NCI-H526 (cell line): Measurements from ENCODE around the gene TMA7.
"Not testable (repeated sequence)": the region's sequence is repeated elsewhere in the genome, so short reads cannot be mapped to it uniquely, and the experiment has no call there.

Experiments used
- DNase-seq, 2 experiments: peaks; one replicate each; lab custom pipeline; 2025; lab: John Stamatoyannopoulos, UW

Gene TMA7

DNA sequence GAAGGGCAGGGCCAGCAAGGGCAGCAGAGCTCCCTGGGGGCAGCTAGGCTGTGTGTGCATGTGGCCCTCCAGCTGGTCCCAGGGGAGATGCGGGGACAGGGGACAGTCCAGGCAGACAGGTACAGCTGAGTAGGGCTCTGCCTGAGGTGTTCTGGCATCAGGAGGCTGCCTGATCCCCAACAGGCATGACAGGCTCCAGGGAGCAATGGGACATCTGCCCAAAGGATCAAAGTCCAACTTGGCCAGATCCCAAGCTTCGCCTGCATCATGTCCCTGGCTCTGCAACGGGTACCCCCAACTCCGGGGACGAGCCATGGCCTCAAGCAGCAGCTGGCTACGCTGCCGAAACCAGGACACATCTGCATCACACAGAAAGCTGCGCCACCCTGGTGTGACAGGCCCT is 28.3 kb downstream of the TMA7 start:
- DNase-seq: no peak

DNA sequence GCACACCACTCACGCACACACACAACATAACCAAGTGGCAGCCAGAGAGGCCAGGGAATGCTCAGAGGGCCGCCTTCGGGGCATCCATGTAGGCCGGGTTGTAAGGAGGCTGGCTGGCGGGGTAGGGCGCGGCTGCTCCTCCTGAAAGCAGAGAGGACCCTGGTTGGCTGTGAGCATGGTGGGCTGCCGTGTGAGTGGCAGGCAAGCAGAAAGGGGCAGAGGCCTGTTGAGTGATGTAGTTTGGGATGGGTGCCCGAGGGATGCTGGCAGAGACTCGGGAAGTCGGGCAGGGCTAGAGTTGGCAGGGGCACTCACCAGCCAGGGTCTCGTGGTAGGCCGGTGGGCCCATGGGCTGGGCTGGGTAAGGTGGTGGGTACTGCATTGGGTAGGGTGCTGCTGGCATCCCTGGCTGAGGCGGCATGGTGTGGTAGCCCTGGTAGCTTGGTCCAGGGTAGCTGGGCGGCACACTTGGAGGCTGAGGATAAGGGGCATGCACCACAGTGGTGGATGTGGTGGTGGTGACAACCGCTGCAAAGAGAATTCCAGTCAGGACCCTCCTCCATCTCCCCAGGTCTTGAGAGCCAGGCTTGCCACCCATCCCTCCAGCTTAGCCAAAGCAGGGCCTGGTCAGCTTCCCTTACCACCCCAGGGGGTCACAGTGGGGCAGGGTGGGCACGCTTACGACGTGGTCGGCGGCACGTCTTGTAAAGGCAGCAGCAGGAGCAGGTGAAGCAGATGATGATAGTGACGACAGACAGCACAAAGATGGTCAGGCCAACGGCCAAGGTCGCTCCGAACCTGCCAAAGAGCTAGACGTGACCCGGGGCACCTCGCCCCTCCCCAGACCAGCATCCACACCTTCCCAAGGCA is 29.2 kb downstream of the TMA7 start:
- DNase-seq: no peak

DNA sequence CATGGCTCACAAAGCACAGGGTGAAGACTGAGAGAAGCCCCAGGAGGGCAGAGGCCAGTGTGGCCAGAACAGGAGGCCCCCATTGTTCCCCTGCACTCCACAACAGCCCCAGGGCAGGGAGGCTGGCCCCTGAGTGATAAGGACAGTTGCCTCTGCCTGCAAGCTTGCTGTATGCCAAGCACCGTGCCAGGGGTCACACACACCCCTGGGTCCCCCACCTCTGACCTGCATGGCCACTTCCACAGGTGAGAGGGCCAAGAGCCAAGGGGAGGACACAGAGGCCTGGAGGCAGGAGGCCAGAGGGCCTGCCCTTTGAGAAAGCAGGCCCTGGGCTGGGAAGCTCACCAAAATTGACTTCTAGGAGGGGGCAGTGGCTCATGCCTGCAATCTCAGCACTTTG is 30.2 kb downstream of the TMA7 start:
- no peak for DNase-seq

DNA sequence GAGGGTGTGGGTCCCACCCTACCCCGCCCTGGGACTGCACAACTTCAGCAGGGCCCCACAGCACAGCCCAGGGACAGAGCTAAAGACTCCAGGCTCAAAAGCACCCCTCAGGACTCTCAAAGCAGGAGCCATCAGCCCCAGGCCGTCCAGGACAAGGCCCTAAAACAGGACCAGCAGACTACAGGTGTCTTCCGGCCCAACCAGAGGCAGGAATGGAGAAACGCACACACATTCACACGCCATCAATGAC is 32.5 kb downstream of the TMA7 start:
- no peak for DNase-seq

DNA sequence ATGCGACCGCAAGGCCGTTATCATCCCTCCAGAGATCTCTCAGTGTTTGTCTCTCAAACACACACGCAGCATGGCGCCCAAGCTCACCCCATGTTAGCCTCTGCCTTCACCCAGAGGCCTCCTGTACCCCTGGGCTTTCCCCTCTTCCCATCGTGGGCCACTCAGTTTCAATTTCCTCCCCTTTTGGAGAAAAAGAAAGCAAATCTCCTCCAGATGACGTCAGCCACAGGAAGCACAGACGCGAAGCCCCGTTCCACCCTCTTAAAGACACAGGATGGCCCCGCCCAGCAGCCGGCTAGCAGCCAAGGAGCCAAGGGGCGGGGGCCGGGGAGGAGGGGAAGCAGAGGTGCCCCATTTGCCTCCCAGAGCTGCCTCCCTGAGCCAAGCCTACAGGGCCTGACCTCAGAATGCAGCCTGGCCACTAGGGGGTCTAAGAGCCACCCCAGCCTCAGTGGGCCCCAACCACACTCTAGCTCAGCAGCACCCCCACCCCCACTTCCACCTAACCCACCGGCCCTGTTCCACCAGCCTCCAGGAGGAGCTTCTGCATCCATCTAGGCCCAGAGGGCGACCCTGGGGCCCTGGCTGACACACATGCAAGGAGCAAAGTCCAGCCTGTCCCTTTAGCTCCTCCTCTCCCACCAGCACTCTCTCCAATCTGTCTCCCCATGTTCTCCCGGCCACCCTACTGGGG is 33.0 kb downstream of the TMA7 start:
- DNase-seq: peak; percentile 9 to 60

DNA sequence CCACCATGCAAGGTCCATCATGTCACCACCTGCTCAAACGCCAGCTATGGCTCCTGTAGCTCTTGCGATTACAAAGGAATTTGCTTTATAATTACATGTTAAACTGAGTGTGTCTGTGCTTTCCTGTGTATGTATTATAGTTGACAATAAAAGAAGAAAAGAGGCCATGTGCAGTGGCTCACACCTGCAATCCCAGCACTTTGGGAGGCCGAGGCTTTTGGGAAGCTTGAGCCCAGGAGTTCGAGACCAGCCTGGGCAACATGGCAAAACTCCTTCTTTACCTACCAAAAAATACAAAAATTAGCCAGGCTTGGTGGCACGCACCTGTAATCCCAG is 33.5 kb downstream of the TMA7 start:
- no peak for DNase-seq

DNA sequence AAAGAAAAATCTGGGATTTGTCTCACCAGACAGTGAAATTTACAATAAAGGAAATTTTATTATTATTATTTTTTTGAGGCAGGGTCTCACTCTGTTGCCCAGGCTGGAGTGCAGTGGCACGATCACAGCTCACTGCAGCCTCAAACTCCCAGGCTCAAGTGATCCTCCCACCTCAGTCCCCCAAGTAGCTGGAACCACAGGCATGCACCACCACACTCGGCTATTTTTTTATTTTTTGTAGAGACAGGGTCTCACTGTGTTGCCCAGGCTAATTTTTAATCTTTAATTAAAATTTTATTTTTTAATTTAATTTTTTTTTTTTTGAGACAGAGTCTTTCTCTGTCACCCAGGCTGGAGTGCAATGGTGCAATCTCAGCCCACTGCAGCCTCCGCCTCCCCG is 34.0 kb downstream of the TMA7 start:
- DNase-seq: not testable (repeated sequence)

DNA sequence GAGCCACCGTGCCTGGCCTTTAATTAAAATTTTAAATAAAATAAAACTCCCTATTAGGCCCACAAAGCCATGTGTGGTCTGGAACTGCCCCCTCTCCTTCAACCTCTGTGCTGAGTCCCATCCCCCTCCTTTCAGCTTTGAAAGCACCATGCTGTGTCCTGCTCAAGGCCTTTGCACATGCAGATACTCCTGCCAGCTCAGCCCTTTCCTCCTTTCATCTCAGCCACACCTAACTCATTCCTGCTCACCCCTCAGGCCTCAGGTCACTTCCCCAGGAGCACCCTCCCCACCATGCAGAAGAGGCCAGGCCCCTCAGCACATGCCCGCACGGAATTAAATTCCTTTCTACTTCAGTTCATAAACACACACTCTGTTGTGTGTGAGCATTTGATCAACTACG is 34.6 kb downstream of the TMA7 start:
- DNase-seq: no peak

DNA sequence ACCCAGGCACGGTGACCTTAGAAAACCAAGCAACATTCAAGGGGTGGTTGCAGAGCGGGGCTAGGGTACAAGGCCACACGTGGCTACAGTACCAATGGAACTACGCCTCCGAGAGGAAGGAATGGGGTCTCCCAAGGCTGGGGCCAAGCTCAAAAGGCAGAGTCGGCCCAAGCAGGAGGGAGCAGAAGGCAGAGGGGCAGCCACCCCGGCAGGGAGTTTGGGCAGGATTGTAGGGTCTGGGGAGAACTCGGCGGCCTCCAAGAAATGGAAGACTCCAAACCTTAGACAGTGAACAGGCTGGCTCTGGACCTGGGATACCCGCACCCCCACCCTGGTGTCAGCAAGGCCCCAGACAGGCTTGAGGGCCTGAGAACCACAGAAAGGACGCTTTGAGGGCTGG is 35.1 kb downstream of the TMA7 start:
- DNase-seq: no peak

DNA sequence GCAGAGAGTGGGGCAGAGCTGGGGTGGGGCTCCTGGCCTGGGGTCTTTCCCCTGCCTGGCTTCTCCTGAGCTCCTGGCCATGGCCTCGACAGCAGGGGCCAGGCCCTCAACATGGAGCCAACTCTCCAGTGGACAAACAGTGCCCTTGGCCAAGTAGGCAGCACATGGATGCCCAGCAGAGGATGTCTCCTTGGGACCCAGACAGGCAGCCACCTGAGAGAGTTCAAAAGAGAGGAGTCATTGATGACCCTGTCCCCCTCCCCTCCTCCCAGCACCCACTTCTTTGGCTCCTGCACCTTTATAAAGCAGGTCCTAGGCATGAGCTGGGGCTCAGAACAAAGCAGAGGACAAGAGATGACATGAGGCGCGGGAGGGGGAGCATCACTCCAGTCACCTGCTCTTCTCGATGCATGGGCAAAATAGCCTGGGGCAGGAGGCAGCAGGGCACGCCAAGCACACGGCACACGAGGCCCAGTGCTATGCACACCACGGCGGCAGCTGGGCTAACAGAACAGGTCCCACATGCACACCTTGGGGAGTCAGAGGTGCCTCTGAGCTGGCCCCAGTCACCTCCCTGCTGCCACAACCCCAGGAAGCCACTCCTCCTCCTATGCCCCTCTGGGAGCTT is 36.5 kb downstream of the TMA7 start:
- no peak for DNase-seq

DNA sequence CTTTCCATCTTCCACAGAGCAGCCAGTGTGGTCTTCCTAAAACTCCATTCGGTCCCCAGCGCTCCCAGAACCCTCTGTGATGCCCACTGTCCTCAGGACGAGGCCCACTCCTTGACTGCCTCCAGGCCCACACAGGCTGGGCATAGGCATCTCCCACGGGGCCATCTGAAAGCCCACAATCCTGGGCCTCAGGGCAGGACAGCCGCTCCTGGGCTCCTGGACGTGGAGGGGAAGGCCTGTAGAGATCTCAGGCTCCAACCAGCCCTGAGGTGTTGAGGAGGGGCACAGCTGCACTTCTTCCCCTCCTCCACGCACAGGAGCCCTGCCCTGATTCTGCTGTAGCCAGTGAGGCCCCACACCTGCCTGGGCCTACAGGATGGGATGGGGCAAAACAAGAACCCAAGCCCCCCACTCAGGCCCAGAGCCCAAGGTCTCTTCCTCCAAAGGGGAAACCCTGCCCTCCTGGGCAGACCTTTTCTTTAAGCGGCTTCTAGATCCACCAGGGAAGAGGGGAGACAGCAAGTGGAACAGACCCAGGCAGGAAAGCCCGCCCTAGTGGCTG is 38.0 kb downstream of the TMA7 start:
- no peak for DNase-seq

DNA sequence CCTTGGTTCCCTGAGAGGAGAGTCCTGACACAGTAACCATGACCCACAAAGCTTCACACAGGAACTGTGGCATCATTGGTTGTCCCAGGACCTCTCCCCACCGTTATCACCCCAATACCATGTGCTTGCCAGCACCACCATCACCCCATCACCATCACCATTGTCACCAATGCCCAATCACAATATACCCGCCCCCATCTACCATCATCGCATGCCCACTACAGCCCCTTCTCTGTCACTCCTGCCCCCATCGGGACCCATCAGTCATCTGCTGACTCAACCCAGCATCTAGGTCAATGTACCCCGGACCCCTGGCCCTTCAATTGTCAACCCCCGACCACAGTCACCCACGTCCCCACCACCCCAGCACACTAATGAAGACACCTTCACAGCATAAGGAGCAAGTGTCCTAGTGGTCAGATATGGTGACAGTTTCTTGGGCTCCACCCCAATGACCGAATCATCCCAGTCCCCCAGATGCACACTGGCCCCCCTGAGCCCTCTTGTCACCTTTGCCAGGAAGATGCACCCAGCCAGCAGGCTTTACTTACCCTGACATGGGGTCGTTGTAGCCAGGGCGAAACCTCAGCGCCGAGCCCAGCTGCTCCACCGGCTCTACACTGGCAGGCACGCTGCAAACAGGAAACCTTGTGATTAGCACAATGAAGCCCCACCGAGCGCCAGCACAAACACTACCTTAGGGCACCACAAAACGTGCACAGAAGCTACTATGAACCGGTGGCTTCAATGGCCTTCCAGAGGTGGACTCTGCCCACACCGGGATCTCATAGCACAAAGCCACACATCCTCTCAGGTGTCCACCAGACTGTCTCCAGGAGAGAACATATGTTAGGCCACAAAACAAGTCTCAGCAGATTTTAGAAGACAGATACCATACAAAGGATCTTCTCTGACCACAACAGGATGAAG is 38.8 kb downstream of the TMA7 start:
- no peak for DNase-seq

DNA sequence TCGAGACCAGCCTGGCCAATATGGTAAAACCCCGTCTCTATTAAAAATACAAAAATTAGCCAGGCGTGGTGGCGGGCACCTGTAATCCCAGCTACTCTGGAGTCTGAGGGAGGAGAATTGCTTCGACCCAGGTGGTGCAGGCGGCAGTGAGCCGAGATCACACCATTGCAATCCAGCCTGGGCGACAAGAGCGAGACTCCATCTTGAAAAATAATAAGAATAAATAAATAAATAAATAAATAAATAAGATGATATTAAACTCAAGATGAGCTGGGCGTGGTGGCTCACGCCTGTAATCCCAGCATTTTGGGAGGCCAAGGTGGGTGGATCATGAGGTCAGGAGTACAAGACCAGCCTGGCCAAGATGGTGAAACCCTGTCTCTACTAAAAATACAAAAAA is 40.8 kb downstream of the TMA7 start:
- DNase-seq: not testable (repeated sequence)

DNA sequence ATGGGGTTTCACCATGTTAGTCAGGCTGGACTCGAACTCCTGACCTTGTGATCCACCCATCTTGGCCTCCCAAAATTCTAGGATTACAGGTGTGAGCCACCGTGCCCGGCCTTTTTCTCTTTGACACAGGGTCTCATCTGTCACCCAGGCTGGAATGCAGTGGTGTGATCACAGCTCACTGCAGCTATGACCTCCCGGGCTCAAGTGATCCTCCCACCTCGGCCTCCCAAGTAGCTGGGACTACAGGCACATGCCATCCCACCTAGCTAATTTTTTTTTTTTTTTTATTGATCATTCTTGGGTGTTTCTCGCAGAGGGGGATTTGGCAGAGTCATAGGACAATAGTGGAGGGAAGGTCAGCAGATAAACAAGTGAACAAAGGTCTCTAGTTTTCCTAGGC is 42.8 kb downstream of the TMA7 start:
- DNase-seq: not testable (repeated sequence)

DNA sequence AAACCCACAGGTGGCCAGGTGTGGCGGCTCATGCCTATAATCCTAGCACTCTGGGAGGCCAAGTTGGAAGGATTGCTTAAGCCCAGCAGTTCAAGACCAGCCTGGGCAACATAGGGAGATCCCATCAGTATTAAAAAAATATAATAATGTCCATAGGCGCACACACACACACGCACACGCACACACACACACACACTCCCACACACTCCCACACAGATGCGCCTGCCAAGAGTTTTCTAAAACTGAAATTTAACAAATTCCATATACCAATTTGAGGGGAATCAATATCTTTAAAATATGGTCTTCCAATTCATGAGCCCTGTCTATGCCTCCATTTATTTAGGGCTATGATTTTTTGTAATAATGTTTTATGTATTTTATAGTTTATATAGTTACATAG is 46.9 kb downstream of the TMA7 start:
- no peak for DNase-seq

DNA sequence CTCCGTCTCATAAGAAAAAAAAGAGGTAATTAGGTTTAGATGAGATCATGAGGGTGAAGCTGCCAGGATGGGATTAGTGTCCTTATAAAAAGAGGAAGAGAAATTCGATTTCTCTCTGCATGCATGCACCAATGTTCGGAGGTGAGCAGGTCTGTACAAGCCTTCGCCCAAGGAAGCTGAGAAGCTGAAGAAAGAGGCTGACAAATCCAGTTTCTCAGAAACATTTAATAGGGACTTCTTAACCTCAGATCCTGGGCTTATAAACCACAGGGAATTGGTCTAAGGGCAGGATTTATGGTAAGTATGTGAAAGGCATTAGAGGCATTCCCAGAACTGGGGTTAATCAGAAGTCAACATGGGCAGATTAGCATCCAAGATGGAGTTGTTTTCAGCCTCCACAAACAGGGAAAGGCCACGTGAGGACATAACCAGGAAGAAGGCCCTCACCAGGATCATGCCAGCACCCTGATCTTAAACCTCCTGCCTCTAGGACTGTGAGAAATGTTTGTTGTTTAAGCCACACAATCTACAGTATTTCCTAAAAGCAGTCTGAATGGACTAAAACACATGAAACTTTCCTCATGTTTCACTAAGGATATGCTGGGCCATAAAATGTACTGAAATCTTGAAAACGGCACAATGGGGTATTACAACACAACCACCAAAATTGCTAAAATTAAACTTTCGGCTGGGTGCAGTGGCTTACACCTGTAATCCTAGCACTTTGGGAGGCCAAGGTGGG is 52.6 kb downstream of the TMA7 start:
- DNase-seq: no peak

DNA sequence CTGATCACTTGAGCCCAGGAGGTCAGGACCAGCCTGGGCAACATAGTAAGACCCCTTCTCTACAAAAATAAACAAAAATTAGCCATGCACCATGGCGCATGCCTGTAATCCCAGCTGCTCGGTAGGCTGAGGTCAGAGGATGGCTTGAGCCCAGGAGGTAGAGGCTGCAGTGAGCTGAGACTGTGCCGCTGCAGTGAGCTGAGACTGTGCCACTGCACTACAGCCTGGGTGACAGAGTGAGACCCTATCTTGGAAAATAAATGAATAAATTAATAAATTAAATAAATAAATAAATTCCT is 53.1 kb downstream of the TMA7 start:
- DNase-seq: no peak
